DMS114 treated with DMSO at 0.1 percent for 48 hours (cell line): ENCODE measurements around the gene TNS3.
"Not testable (repeated sequence)": the region's sequence is repeated elsewhere in the genome, so short reads cannot be mapped to it uniquely, and the experiment has no call there.

Experiments
- DNase-seq: peaks from one replicate; lab custom pipeline; 2025; ENCODE audit not compliant: unreplicated experiment; lab: John Stamatoyannopoulos, UW

TNS3 gene

GRCh38 chr7:47273974-47274766 is 307.7 kb downstream of the TNS3 start:
- DNase-seq, result no peak

GRCh38 chr7:47273088-47273487 is 308.8 kb downstream of the TNS3 start:
- no peak for DNase-seq

- DNase-seq, result no peak
Measured at GRCh38 chr7:47271749-47272148, 310.2 kb downstream of the TNS3 start.

GRCh38 chr7:47268851-47269836 is 312.8 kb downstream of the TNS3 start:
- DNase-seq, result no peak

GRCh38 chr7:47267346-47267745 is 314.6 kb downstream of the TNS3 start:
- DNase-seq, result no peak

- DNase-seq, result no peak
Measured at GRCh38 chr7:47266799-47267198, 315.1 kb downstream of the TNS3 start.

- DNase-seq, result peak; percentile 48
Measured at GRCh38 chr7:47266131-47266706, 315.7 kb downstream of the TNS3 start.

- DNase-seq, result no peak
Measured at GRCh38 chr7:47265621-47266020, 316.3 kb downstream of the TNS3 start.

GRCh38 chr7:47264021-47264651 is 317.8 kb downstream of the TNS3 start:
- DNase-seq, result no peak

- no peak for DNase-seq
Measured at GRCh38 chr7:47262881-47263280, 319.0 kb downstream of the TNS3 start.

GRCh38 chr7:47262160-47262559 is 319.8 kb downstream of the TNS3 start:
- DNase-seq, result not testable (repeated sequence)

GRCh38 chr7:47260270-47260669 is 321.6 kb downstream of the TNS3 start:
- DNase-seq, result no peak

- DNase-seq, result no peak
Measured at GRCh38 chr7:47259682-47260081, 322.2 kb downstream of the TNS3 start.

GRCh38 chr7:47258798-47259197 is 323.1 kb downstream of the TNS3 start:
- DNase-seq, result no peak

- DNase-seq, result no peak
Measured at GRCh38 chr7:47256016-47256415, 325.9 kb downstream of the TNS3 start.

GRCh38 chr7:47255441-47255840 is 326.5 kb downstream of the TNS3 start:
- no peak for DNase-seq

GRCh38 chr7:47255007-47255406 is 326.9 kb downstream of the TNS3 start:
- DNase-seq, result no peak

- peak; percentile 22 for DNase-seq
Measured at GRCh38 chr7:47254081-47254977, 327.6 kb downstream of the TNS3 start.

GRCh38 chr7:47253650-47254080 is 328.2 kb downstream of the TNS3 start:
- no peak for DNase-seq

GRCh38 chr7:47252675-47253074 is 329.2 kb downstream of the TNS3 start:
- no peak for DNase-seq
